Measurements from ENCODE around the gene ATP5PF.

DNA sequence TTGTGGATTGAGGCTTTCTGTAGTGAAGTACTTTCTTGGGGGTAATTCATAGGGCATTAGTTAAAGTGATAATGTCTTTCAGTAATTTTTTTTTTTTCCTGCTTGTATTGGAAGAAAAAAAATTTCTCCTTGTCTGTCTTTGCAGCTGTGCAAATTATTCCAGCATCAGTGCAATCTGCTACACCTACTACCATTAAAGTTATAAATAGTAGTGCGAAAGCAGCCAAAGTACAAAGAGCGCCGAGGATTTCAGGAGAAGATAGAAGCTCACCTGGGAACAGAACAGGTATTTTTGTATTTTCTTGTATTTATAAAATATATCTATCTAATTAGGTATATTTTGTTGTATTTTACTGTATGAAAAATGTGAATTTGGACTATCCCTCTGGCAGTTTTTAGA lies 29.4 kb upstream of the ATP5PF start:
- TF ChIP-seq, protein P1, sequence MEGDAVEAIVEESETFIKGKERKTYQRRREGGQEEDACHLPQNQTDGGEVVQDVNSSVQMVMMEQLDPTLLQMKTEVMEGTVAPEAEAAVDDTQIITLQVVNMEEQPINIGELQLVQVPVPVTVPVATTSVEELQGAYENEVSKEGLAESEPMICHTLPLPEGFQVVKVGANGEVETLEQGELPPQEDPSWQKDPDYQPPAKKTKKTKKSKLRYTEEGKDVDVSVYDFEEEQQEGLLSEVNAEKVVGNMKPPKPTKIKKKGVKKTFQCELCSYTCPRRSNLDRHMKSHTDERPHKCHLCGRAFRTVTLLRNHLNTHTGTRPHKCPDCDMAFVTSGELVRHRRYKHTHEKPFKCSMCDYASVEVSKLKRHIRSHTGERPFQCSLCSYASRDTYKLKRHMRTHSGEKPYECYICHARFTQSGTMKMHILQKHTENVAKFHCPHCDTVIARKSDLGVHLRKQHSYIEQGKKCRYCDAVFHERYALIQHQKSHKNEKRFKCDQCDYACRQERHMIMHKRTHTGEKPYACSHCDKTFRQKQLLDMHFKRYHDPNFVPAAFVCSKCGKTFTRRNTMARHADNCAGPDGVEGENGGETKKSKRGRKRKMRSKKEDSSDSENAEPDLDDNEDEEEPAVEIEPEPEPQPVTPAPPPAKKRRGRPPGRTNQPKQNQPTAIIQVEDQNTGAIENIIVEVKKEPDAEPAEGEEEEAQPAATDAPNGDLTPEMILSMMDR (conservative IDR thresholded peaks at IDR 0.05; ENCODE audit: low read length), result no peak
- TF ChIP-seq EZH2phosphoT487 (IDR thresholded peaks at IDR 0.05; ENCODE audit: borderline replicate concordance, low read depth, low read length), result no peak
